HL-60 (cell line): ENCODE measurements around the gene GOLGA8G.
"Not testable (repeated sequence)": the region's sequence is repeated elsewhere in the genome, so short reads cannot be mapped to it uniquely, and the experiment has no call there.

Experiments
- GABPA ChIP-seq: IDR thresholded peaks from 2 replicates; pipeline ENCODE4 v1.6.1; 2012; ENCODE audit warnings: low read depth
- POLR2AphosphoS5 ChIP-seq: IDR thresholded peaks from 2 replicates; pipeline ENCODE4 v1.6.1; 2012; ENCODE audit warnings: low read depth
- TF ChIP-seq, protein P1 (sequence below): IDR thresholded peaks from one replicate; pipeline ENCODE4 v1.5.1; 2011; ENCODE audit warnings: low read length, control low read depth, inconsistent platforms; ENCODE audit not compliant: insufficient read depth
- TF ChIP-seq, protein P2 (sequence below): IDR thresholded peaks from 2 replicates; pipeline ENCODE4 v1.6.1; 2012; ENCODE audit warnings: low read depth; ENCODE audit not compliant: insufficient replicate concordance

DNA sequence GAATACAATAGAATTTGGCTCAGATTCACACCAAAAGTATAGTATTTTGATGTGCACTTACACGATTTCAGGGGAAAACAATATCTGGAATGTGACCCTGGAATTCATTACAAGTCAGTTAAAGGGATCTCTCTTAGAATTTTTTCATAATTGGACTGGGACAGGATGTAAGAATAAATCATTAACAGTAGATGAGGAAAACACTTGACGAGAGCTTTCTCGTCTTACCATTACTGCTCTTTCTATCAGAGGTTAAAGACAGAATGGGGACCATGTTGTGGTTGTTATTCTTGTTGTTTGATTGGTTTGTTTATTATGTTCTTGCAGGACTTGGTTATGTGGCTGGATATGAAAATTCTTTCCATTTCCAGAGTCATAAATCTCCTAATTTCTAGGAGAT lies 51.4 kb downstream of the GOLGA8G start:
- TF ChIP-seq, protein P1, sequence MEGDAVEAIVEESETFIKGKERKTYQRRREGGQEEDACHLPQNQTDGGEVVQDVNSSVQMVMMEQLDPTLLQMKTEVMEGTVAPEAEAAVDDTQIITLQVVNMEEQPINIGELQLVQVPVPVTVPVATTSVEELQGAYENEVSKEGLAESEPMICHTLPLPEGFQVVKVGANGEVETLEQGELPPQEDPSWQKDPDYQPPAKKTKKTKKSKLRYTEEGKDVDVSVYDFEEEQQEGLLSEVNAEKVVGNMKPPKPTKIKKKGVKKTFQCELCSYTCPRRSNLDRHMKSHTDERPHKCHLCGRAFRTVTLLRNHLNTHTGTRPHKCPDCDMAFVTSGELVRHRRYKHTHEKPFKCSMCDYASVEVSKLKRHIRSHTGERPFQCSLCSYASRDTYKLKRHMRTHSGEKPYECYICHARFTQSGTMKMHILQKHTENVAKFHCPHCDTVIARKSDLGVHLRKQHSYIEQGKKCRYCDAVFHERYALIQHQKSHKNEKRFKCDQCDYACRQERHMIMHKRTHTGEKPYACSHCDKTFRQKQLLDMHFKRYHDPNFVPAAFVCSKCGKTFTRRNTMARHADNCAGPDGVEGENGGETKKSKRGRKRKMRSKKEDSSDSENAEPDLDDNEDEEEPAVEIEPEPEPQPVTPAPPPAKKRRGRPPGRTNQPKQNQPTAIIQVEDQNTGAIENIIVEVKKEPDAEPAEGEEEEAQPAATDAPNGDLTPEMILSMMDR = not testable (repeated sequence)
- not testable (repeated sequence) for TF ChIP-seq POLR2AphosphoS5, GABPA
- TF ChIP-seq, protein P2, sequence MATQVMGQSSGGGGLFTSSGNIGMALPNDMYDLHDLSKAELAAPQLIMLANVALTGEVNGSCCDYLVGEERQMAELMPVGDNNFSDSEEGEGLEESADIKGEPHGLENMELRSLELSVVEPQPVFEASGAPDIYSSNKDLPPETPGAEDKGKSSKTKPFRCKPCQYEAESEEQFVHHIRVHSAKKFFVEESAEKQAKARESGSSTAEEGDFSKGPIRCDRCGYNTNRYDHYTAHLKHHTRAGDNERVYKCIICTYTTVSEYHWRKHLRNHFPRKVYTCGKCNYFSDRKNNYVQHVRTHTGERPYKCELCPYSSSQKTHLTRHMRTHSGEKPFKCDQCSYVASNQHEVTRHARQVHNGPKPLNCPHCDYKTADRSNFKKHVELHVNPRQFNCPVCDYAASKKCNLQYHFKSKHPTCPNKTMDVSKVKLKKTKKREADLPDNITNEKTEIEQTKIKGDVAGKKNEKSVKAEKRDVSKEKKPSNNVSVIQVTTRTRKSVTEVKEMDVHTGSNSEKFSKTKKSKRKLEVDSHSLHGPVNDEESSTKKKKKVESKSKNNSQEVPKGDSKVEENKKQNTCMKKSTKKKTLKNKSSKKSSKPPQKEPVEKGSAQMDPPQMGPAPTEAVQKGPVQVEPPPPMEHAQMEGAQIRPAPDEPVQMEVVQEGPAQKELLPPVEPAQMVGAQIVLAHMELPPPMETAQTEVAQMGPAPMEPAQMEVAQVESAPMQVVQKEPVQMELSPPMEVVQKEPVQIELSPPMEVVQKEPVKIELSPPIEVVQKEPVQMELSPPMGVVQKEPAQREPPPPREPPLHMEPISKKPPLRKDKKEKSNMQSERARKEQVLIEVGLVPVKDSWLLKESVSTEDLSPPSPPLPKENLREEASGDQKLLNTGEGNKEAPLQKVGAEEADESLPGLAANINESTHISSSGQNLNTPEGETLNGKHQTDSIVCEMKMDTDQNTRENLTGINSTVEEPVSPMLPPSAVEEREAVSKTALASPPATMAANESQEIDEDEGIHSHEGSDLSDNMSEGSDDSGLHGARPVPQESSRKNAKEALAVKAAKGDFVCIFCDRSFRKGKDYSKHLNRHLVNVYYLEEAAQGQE = not testable (repeated sequence)
